ENCODE results near the gene TM2D1.

GRCh38 chr1:61659061-61659460 is 65.9 kb downstream of the TM2D1 start:
- TF ChIP-seq EZH2 (IDR thresholded peaks at IDR 0.05; ENCODE audit: borderline replicate concordance), result no peak
- no peak for TF ChIP-seq CTCF (IDR thresholded peaks at IDR 0.05; ENCODE audit: poor library complexity)
